Measurements from ENCODE around the gene MED14.

- TF ChIP-seq EZH2phosphoT487 (IDR thresholded peaks at IDR 0.05; ENCODE audit: low read depth, severe bottlenecking, unreplicated experiment) = no peak
- peak; percentile 45 for TF ChIP-seq CTCF (IDR thresholded peaks at IDR 0.05; ENCODE audit: poor library complexity)
Observed at GRCh38 chrX:40663880-40664630, 71.3 kb downstream of the MED14 start.
